Neuron (in vitro differentiated cells): Measurements from ENCODE around the gene CCBE1.

Experiments used
- H2AFZ ChIP-seq: one replicate; pipeline ENCODE4 v1.6.1; 2013; ENCODE audit warnings: low read depth, mild to moderate bottlenecking, inconsistent platforms, low read length, moderate library complexity
- H3K27me3 ChIP-seq: one replicate; pipeline ENCODE4 v1.6.1; 2013; ENCODE audit warnings: low read length; ENCODE audit not compliant: insufficient read depth
- H3K36me3 ChIP-seq: one replicate; pipeline ENCODE4 v1.6.1; 2013; ENCODE audit warnings: low read length; ENCODE audit not compliant: insufficient read depth
- H3K4me1 ChIP-seq: one replicate; pipeline ENCODE4 v1.6.1; 2013; ENCODE audit warnings: low read length; ENCODE audit not compliant: insufficient read depth
- H3K4me3 ChIP-seq: 2 replicates; pipeline ENCODE4 v1.5.1; 2013; ENCODE audit warnings: mild to moderate bottlenecking, low read length, moderate library complexity
- H3K9me3 ChIP-seq: one replicate; pipeline ENCODE4 v1.6.1; 2013; ENCODE audit warnings: low read length

The CCBE1 gene

GRCh38 chr18:59454909-59455727 is 242.1 kb downstream of the CCBE1 start:
- Histone ChIP-seq H3K36me3 (no peaks in the 10 kb centered on the region), H3K4me3 (no peak overlapping the region), H3K9me3 (no peaks in the 10 kb centered on the region), H3K27me3 (peaks cover 29% of the 10 kb centered on the region), H2AFZ (no peak overlapping the region), H3K4me1 (no peaks in the 10 kb centered on the region)

- Histone ChIP-seq H3K9me3 (no peaks in the 10 kb centered on the region), H3K4me3 (no peak overlapping the region), H3K4me1 (no peaks in the 10 kb centered on the region), H2AFZ (no peak overlapping the region), H3K36me3 (no peaks in the 10 kb centered on the region), H3K27me3 (peaks cover 29% of the 10 kb centered on the region)
These were observed 243.7 kb downstream of the CCBE1 start for GRCh38 chr18:59453468-59453961.

GRCh38 chr18:59451963-59452362 is 245.3 kb downstream of the CCBE1 start:
- Histone ChIP-seq H3K9me3 (no peaks in the 10 kb centered on the region), H3K36me3 (no peaks in the 10 kb centered on the region), H3K27me3 (peaks cover 25% of the 10 kb centered on the region), H2AFZ (no peak overlapping the region), H3K4me1 (no peaks in the 10 kb centered on the region), H3K4me3 (no peak overlapping the region)

- Histone ChIP-seq H3K36me3 (no peaks in the 10 kb centered on the region), H2AFZ (no peak overlapping the region), H3K4me1 (no peaks in the 10 kb centered on the region), H3K9me3 (no peaks in the 10 kb centered on the region), H3K4me3 (no peak overlapping the region), H3K27me3 (peaks cover 19% of the 10 kb centered on the region)
These were observed 246.2 kb downstream of the CCBE1 start for GRCh38 chr18:59451073-59451472.

- Histone ChIP-seq H3K9me3 (no peaks in the 10 kb centered on the region), H3K4me3 (no peak overlapping the region), H3K4me1 (no peaks in the 10 kb centered on the region), H2AFZ (no peak overlapping the region), H3K36me3 (no peaks in the 10 kb centered on the region), H3K27me3 (peaks cover 3% of the 10 kb centered on the region)
These were observed 248.7 kb downstream of the CCBE1 start for GRCh38 chr18:59448546-59448945.

GRCh38 chr18:59446012-59446411 is 251.2 kb downstream of the CCBE1 start:
- no peaks in the 10 kb centered on the region for H3K27me3 ChIP-seq
- no peak overlapping the region for H3K4me3 ChIP-seq
- no peaks in the 10 kb centered on the region for H3K36me3 ChIP-seq
- H3K4me1 ChIP-seq, result no peaks in the 10 kb centered on the region
- no peak overlapping the region for H2AFZ ChIP-seq
- no peaks in the 10 kb centered on the region for H3K9me3 ChIP-seq

- H3K4me1 ChIP-seq, result no peaks in the 10 kb centered on the region
- H3K4me3 ChIP-seq, result no peak overlapping the region
- H2AFZ ChIP-seq, result no peak overlapping the region
- H3K27me3 ChIP-seq, result peaks cover 11% of the 10 kb centered on the region
- H3K36me3 ChIP-seq, result no peaks in the 10 kb centered on the region
- no peaks in the 10 kb centered on the region for H3K9me3 ChIP-seq
These were observed 259.2 kb downstream of the CCBE1 start for GRCh38 chr18:59437851-59438569.

- Histone ChIP-seq H3K9me3 (no peaks in the 10 kb centered on the region), H3K4me3 (no peak overlapping the region), H3K36me3 (no peaks in the 10 kb centered on the region), H2AFZ (no peak overlapping the region), H3K4me1 (no peaks in the 10 kb centered on the region), H3K27me3 (peaks cover 8% of the 10 kb centered on the region)
These were observed 264.2 kb downstream of the CCBE1 start for GRCh38 chr18:59432803-59433597.

- Histone ChIP-seq H3K4me1 (no peaks in the 10 kb centered on the region), H3K4me3 (no peak overlapping the region), H3K36me3 (no peaks in the 10 kb centered on the region), H2AFZ (no peak overlapping the region), H3K27me3 (peaks cover 8% of the 10 kb centered on the region), H3K9me3 (no peaks in the 10 kb centered on the region)
These were observed 266.1 kb downstream of the CCBE1 start for GRCh38 chr18:59431131-59431530.

- H3K9me3 ChIP-seq, result no peaks in the 10 kb centered on the region
- H3K36me3 ChIP-seq, result no peaks in the 10 kb centered on the region
- no peak overlapping the region for H2AFZ ChIP-seq
- peaks cover 8% of the 10 kb centered on the region for H3K27me3 ChIP-seq
- no peak overlapping the region for H3K4me3 ChIP-seq
- no peaks in the 10 kb centered on the region for H3K4me1 ChIP-seq
These were observed 267.6 kb downstream of the CCBE1 start for GRCh38 chr18:59429608-59430007.

- H3K36me3 ChIP-seq, result no peaks in the 10 kb centered on the region
- H3K4me1 ChIP-seq, result no peaks in the 10 kb centered on the region
- H3K9me3 ChIP-seq, result no peaks in the 10 kb centered on the region
- no peak overlapping the region for H3K4me3 ChIP-seq
- H3K27me3 ChIP-seq, result peaks cover 11% of the 10 kb centered on the region
- H2AFZ ChIP-seq, result no peak overlapping the region
These were observed 269.2 kb downstream of the CCBE1 start for GRCh38 chr18:59428018-59428417.

GRCh38 chr18:59426855-59427254 is 270.4 kb downstream of the CCBE1 start:
- Histone ChIP-seq H3K27me3 (peaks cover 15% of the 10 kb centered on the region), H3K4me1 (no peaks in the 10 kb centered on the region), H2AFZ (no peak overlapping the region), H3K4me3 (no peak overlapping the region), H3K9me3 (no peaks in the 10 kb centered on the region), H3K36me3 (no peaks in the 10 kb centered on the region)

- no peak overlapping the region for H3K4me3 ChIP-seq
These were observed 274.0 kb downstream of the CCBE1 start for GRCh38 chr18:59423259-59423658.

More at GRCh38 chr18:59423259-59423658, 274.0 kb downstream of the CCBE1 start:
- Histone ChIP-seq H3K36me3 (no peaks in the 10 kb centered on the region), H3K4me1 (no peaks in the 10 kb centered on the region), H3K9me3 (no peaks in the 10 kb centered on the region), H3K27me3 (peaks cover 11% of the 10 kb centered on the region), H2AFZ (no peak overlapping the region)
